ENCODE results near the gene ST6GAL1. TPM values are rescaled to one million over a fixed set of nuclear protein-coding genes. Genes with fewer than 3 reads are reported as not detected.

The ST6GAL1 gene
- total RNA-seq, 1 donor from 2014 or later = 5.5 TPM

GRCh38 chr3:187027531-187028278 lies 97.4 kb downstream of the ST6GAL1 start:
- FAIRE-seq (no peak), DNase-seq (ENCODE audit: low read depth) (no peak)
- TF ChIP-seq CTCF (IDR thresholded peaks at IDR 0.05; ENCODE audit: insufficient read depth, low read length, severe bottlenecking) = no peak
- Histone ChIP-seq H3K27me3 (ENCODE audit: control insufficient read depth, insufficient read depth, low read length) (no peaks in the 10 kb centered on the region), H3K36me3 (ENCODE audit: control insufficient read depth, insufficient read depth, low read length) (no peaks in the 10 kb centered on the region), H3K4me3 (ENCODE audit: low read depth, low read length) (no peak overlapping the region)

- no peak for TF ChIP-seq CTCF (IDR thresholded peaks at IDR 0.05; ENCODE audit: insufficient read depth, low read length, severe bottlenecking)
- DNase-seq (ENCODE audit: low read depth) = no peak
- no peaks in the 10 kb centered on the region for H3K27me3 ChIP-seq (ENCODE audit: control insufficient read depth, insufficient read depth, low read length)
- no peak for FAIRE-seq
- H3K4me3 ChIP-seq (ENCODE audit: low read depth, low read length) = no peak overlapping the region
- H3K36me3 ChIP-seq (ENCODE audit: control insufficient read depth, insufficient read depth, low read length) = no peaks in the 10 kb centered on the region
Measured at GRCh38 chr3:187031934-187032333, 101.6 kb downstream of the ST6GAL1 start.

GRCh38 chr3:187036394-187036793 lies 106.1 kb downstream of the ST6GAL1 start:
- Histone ChIP-seq H3K4me3 (ENCODE audit: low read depth, low read length) (no peak overlapping the region), H3K36me3 (ENCODE audit: control insufficient read depth, insufficient read depth, low read length) (no peaks in the 10 kb centered on the region), H3K27me3 (ENCODE audit: control insufficient read depth, insufficient read depth, low read length) (no peaks in the 10 kb centered on the region)
- TF ChIP-seq CTCF (IDR thresholded peaks at IDR 0.05; ENCODE audit: insufficient read depth, low read length, severe bottlenecking) = no peak
- DNase-seq (ENCODE audit: low read depth) (no peak), FAIRE-seq (no peak)

- Histone ChIP-seq H3K4me3 (ENCODE audit: low read depth, low read length) (no peak overlapping the region), H3K27me3 (ENCODE audit: control insufficient read depth, insufficient read depth, low read length) (no peaks in the 10 kb centered on the region), H3K36me3 (ENCODE audit: control insufficient read depth, insufficient read depth, low read length) (peaks cover 3% of the 10 kb centered on the region)
- FAIRE-seq (no peak), DNase-seq (ENCODE audit: low read depth) (no peak)
- no peak for TF ChIP-seq CTCF (IDR thresholded peaks at IDR 0.05; ENCODE audit: insufficient read depth, low read length, severe bottlenecking)
Measured at GRCh38 chr3:187039100-187039722, 108.9 kb downstream of the ST6GAL1 start.

- Histone ChIP-seq H3K36me3 (ENCODE audit: control insufficient read depth, insufficient read depth, low read length) (peaks cover 3% of the 10 kb centered on the region), H3K4me3 (ENCODE audit: low read depth, low read length) (no peak overlapping the region), H3K27me3 (ENCODE audit: control insufficient read depth, insufficient read depth, low read length) (no peaks in the 10 kb centered on the region)
- no peak for DNase-seq (ENCODE audit: low read depth)
- no peak for FAIRE-seq
- TF ChIP-seq CTCF (IDR thresholded peaks at IDR 0.05; ENCODE audit: insufficient read depth, low read length, severe bottlenecking) = no peak
Measured at GRCh38 chr3:187039723-187040414, 109.5 kb downstream of the ST6GAL1 start.

Data from bronchial epithelial cell (primary cell).